A549 (cell line): ENCODE measurements around the gene CADM1.

ENCODE experiments used
- ESRRA ChIP-seq: fragments of 150-350 bp; IDR thresholded peaks from 2 replicates; pipeline ENCODE4 v1.6.1; 2014; ENCODE audit warnings: mild to moderate bottlenecking, low read length, borderline replicate concordance
- HOXA7 ChIP-seq: fragments of 250-450 bp; sonication (Bioruptor Pico); IDR thresholded peaks from 2 replicates; pipeline ENCODE4 v1.5.0; 2020; ENCODE audit warnings: mild to moderate bottlenecking, moderate library complexity
- MAFK ChIP-seq: fragments of 450-650 bp; IDR thresholded peaks from 2 replicates; pipeline ENCODE4 v1.6.1; 2014; ENCODE audit not compliant: partially characterized antibody
- MYC ChIP-seq: IDR thresholded peaks from 2 replicates; pipeline ENCODE4 v1.6.1; 2012; ENCODE audit warnings: mild to moderate bottlenecking, inconsistent platforms, low read length, improper control_type of control experiment, borderline replicate concordance
- POLR2A ChIP-seq: IDR thresholded peaks from 2 replicates; pipeline ENCODE4 v1.6.1; 2012; ENCODE audit warnings: mild to moderate bottlenecking, low read length
- ZSCAN20 ChIP-seq: fragments of 250-450 bp; sonication (Bioruptor Pico); IDR thresholded peaks from 2 replicates; pipeline ENCODE4 v1.8.0; 2022; ENCODE audit warnings: mild to moderate bottlenecking, moderate library complexity
- TF ChIP-seq, protein P1 (sequence below): fragments of >200 bp; sonication (Bioruptor Twin); formaldehyde crosslinking; IDR thresholded peaks from 3 replicates; pipeline ENCODE4 v1.5.1; 2016
- TF ChIP-seq, protein P2 (sequence below): fragments of 200-600 bp; sonication (generic); IDR thresholded peaks from 2 replicates; pipeline ENCODE4 v1.6.1; 2016; ENCODE audit warnings: antibody characterized with exemption, mild to moderate bottlenecking, moderate library complexity

DNA sequence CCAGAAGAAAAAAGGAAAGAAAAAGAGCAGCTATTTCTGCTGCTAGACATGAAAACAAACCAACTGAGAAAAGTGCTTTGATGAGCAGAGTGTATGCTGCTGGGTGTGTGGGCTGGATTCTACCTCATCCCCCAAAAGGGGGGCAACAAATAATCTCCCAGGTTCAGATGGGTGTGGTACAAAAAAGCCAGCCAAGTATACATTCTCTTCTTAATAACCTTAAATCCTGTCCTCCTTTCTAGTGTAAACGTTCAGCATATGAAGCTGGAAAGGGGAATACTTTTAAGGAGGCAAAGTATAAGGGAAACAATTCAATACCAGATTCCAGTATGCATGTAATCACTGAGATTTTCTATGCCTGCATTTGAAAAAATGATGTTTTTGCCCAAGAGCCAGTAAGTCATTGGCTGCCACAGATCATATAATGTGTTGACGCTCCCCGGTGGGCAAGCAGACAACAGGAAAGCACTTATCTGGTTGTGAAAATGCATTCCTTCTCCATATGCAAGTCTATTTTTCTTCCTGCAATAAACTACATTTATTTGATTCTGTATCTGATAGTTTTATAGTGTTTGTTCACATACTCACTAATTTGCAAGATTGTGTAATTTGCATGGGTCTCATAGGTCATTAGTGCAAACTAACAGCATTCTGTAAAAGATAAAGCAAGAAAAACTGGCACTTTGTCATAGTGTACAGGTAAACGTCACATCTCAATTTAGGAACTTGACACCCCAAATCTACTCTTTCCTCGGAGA lies 201.1 kb downstream of the CADM1 start:
- TF ChIP-seq, protein P1, sequence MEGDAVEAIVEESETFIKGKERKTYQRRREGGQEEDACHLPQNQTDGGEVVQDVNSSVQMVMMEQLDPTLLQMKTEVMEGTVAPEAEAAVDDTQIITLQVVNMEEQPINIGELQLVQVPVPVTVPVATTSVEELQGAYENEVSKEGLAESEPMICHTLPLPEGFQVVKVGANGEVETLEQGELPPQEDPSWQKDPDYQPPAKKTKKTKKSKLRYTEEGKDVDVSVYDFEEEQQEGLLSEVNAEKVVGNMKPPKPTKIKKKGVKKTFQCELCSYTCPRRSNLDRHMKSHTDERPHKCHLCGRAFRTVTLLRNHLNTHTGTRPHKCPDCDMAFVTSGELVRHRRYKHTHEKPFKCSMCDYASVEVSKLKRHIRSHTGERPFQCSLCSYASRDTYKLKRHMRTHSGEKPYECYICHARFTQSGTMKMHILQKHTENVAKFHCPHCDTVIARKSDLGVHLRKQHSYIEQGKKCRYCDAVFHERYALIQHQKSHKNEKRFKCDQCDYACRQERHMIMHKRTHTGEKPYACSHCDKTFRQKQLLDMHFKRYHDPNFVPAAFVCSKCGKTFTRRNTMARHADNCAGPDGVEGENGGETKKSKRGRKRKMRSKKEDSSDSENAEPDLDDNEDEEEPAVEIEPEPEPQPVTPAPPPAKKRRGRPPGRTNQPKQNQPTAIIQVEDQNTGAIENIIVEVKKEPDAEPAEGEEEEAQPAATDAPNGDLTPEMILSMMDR = no peak
- TF ChIP-seq POLR2A (no peak), HOXA7 (CRISPR knock-in tag) (no peak), ESRRA (no peak), MAFK (no peak), ZSCAN20 (no peak), MYC (no peak)
- TF ChIP-seq, protein P2, sequence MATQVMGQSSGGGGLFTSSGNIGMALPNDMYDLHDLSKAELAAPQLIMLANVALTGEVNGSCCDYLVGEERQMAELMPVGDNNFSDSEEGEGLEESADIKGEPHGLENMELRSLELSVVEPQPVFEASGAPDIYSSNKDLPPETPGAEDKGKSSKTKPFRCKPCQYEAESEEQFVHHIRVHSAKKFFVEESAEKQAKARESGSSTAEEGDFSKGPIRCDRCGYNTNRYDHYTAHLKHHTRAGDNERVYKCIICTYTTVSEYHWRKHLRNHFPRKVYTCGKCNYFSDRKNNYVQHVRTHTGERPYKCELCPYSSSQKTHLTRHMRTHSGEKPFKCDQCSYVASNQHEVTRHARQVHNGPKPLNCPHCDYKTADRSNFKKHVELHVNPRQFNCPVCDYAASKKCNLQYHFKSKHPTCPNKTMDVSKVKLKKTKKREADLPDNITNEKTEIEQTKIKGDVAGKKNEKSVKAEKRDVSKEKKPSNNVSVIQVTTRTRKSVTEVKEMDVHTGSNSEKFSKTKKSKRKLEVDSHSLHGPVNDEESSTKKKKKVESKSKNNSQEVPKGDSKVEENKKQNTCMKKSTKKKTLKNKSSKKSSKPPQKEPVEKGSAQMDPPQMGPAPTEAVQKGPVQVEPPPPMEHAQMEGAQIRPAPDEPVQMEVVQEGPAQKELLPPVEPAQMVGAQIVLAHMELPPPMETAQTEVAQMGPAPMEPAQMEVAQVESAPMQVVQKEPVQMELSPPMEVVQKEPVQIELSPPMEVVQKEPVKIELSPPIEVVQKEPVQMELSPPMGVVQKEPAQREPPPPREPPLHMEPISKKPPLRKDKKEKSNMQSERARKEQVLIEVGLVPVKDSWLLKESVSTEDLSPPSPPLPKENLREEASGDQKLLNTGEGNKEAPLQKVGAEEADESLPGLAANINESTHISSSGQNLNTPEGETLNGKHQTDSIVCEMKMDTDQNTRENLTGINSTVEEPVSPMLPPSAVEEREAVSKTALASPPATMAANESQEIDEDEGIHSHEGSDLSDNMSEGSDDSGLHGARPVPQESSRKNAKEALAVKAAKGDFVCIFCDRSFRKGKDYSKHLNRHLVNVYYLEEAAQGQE = no peak
